Activated CD4-positive, alpha-beta T cell treated with anti-CD3 and anti-CD28 coated beads for 4 hours (primary cell): ENCODE results near the gene FOXB1.

Experiments used
- DNase-seq, 2 donors: peaks; one replicate each; pipeline ENCODE4 v3.0.0-alpha.2; 2020

FOXB1 gene

DNA sequence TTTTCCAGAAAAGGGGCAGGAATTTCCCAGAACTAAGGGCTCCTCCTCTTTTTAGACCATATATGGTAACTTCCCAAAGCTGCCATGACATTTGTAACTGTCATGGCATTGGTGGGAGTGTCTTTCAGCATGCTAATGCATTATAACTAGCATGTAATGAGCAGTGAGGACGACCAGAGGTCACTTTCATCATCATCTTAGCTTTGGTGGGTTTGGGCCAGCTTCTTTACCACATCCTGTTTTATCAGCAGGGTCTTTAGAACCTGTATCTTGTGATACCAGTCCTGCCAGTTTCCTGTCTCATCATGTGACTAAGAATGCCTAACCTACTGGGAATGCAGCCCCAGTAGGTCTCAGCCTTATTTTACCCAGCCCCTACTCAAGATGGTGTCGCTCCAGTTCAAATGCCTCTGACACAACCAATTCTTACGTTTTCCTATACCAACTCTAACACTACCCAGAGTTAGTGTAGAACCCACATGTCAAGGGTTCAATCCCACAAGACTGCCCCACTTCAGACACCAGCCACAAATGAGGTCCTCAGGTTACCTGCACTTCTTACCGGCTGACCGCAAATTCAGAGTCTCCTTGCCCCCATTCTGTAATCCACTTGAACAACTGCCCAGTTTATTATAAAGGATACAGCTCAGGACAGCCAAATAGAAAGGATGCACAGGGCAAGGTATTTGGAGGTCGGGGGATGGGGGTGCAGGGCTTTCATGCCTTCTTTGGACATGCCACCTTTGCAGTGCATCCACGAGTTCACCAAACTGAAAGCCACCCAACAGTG, 17.7 kb downstream of the FOXB1 start:
- no peak for DNase-seq

DNA sequence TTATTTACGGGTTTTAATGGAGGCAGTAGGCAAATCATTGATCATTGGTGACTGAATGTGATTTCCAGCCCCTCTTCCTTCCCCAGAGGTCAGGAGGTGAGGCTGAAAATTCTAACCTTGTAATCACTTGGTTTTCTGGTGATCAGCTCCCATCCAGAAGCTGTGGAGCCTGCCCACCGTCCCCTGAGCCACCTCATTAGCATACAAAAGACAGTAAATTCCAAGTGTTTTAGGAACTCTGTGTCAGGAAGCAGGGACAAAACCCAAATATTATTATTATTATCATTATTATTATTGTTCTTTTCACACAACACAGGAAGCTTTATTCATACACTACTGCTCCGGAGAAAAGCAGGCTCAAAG, 18.2 kb downstream of the FOXB1 start:
- no peak for DNase-seq

DNA sequence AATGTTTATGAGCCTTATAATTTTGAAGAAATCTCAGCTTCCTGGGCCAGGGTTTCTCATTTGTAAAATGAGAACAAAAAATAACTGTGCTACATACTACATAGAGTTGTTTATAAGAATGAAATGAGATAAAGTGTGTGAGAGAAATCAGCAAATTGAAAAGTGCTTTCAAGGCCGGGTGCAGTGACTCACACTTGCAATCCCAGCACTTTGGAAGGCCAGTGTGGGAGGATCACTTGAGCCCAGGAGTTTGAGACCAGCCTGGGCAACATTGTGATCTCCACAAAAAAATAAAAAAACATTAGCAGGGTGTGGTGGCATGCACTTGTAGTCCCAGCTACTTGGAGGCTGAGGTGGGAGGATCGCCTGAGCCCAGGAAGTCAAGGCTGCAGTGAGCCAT, 22.4 kb downstream of the FOXB1 start:
- no peak for DNase-seq

DNA sequence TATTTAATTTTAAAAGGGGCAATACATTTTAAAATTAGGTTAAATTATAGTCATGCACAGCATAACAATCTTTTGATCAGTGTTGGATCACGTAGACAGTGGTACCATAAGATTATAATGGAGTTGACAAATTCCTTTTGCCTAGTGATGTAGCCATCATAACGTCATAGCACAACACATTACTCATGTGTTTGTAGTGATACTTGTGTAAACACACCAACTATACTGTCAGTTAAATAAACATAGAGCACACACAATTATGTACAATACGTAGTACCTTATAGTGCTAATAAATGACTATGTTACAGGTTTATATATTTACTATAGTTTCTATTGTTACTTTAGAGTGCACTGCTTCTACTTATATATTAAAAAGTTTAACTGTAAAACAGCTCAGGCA, 31.2 kb downstream of the FOXB1 start:
- no peak for DNase-seq

DNA sequence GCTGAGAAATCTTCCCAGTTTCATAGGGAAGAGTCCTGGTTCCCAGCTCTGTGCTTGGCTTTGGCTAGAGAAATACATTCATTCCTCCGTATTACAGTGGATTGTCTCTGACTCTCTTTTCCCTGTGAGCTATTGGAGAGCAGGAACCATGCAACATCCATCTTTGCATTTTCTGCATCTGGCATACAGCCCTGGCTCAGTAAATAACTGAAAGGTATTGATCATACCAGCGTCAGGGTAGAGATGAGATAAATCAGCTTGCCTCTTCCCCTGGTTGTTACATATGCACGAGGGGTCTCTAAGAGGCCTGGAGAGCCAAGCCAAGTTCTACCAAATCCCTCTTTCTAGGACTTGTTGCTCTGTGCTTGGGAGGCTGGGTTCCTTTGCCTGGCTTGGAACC, 35.2 kb downstream of the FOXB1 start:
- no peak for DNase-seq

DNA sequence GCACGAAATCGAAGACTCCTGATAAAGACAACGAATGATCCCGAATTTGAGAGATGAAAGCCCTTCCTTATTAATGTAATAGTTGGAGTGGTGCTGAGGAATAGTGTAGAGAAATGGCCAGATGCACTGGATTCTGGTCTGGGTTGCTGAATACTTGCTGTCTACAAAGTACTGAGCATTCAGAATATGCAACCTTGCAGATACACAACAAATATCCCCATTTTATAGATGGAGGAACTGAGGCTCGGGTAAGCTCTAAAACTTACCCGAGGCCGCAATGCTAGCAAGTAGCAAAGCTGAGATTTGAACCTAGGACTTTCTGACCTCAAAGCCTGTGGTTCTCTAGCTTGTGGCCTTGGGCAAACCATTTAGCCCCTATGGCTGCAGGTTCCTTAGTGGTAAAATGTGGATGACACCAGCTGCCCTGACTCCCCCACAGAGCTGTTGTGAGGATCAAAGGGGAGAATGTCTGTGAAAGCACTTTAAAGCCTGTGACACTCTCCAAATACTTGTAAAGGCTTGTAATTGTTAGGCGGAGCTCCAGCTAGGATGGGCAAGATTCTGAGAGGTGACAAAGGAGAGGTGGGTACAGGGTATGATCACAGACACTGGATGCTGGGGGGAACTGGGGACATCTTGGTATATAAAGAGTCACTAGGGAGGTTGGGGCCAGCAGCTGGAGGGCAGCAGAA, 39.8 kb downstream of the FOXB1 start:
- no peak for DNase-seq

DNA sequence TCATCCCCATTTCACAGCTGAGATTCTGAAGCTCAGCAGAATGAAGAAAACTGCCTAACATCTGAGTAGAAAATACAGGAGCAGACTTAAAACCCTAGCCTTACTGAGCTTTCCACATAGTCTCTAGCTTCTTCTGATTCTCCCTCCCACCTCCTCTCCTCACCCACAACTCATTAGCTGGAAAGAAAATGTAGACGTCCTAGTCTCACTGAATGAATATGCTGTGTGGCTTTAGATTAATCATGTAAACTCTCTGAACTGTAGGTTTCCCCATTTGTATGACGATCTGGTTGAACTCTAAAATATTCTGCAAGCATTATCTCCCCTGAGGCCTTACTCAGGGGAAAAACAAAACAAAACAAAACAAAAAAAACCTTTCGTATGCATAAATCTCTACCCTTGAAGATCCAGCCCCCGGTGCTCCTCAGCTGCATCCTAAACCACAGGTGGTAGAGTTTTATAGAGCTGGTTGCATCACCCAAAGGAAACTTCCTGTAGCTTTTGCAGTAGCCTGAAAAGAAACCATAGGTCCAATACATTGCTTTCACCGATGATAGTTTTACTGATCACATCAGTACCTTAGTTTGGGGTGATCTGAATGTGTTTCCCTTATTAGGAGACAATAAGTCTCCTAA, 40.6 kb downstream of the FOXB1 start:
- DNase-seq: no peak

DNA sequence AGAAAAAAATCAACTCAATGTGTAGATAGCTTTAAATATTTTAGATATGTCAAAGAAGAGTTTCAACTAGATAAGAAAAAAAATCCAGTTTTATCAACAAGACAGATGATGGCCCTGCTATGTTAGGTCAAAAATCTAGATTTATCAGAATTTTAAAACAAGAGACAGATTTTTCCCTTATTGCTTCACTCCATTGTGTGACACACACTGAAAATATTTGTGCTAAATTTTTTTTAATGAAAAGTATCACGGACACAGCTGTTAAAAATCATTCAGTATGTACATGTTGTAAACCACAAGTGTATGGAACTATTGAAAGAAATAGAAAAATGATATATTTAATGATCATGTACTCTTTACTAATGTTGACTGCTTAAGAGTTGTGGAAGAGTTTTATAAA, 43.6 kb downstream of the FOXB1 start:
- DNase-seq: no peak

DNA sequence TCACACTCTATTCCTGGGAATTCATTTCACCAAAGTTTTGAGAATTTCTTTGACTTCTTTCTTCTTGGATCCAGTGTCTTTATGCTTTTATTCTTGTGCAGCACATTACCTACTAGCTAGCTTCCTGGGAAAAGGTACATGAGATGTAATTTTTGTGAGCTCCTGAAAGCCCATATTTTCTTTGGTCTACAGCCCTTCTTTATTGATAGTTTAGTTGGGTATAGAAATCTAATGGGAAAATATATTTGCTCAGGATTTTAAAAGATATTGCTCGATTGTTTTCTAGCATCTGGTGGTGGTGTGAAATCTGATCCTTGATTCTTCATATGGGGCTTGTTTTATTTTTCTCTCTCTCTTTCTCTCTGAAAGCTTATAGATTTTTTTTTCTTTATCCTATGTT, 45.8 kb downstream of the FOXB1 start:
- no peak for DNase-seq

DNA sequence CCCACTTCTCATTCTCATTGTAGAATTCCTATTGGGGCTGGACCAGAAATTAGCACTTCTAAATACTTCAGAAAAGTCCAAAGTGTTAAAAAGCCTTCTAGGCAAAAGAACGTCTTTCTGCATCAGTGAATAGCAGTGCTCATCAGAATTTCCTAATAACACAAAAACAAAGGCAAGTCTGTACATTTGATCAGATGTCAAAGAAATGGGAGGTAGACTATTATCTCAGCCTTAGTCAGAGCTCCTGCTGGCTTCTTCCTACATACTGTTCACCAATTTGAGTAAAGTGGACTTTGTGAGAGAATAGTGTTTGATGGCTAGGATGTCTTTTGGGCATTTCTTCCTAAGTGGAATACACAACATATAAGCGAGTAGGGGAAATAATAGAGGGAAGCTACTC, 48.7 kb downstream of the FOXB1 start:
- no peak for DNase-seq

DNA sequence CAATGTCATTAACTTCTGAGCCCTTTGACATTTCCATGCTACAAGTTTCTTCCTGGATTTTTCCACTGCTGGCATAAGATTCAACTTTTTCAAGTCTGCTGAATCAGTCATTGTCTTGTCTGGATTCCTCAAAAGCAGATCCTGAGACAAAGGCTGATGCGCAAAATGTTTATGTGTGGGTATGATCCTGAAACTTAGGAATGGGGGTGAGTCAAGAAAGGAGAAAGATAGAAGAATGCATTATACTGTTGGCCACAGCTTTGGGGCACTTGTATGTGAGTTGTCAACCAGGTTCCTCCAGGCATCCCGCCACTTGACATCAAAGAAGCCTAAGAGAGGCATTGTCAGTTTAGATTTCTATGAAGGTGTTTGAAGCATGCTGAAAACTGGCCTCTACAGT, 50.4 kb downstream of the FOXB1 start:
- no peak for DNase-seq
